ENCODE data around the gene DNAH6. TPM values are rescaled to one million over a fixed set of nuclear protein-coding genes. Genes with fewer than 3 reads are reported as not detected.

DNAH6 gene
- total and polyA plus RNA-seq, 4 donors, result 1.9 to 16.9 (median 8.5) TPM

DNA sequence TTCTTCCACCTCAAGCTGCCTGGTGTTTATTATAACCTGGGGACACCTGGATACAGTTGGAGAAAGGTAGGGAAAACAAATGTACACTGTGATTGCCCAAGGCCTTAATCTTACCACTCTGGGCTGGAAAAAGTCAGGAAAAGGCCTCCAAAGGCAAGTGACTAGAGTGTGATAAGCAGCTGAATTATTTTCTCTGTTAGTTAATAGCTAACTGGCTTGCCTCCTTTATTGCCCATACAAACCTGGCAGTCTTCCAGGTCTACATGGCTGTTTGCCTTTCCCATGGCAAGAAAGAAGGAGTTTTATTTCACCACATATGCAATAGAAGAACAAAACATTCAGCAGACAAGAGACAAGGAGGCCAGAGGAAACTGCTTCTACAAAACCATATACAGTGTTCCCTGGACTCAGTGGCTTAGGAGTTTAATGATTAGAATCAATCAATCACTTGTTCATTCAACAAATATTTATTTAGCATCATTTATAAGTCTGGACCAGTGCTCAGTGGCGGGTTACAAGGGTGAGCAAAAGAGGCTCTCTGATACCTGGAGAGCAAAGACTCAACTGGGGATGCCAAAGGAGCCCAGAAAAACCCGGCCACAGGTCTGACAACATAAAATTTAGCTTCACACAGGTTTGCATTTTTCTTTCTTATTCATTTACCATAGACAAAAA is 29.7 kb upstream of the DNAH6 start:
- Histone ChIP-seq H3K36me3 (ENCODE audit: control insufficient read depth in 4 of 4, insufficient read depth in 4 of 4, low read length in 4 of 4) (no peaks in the 10 kb centered on the region), H3K9ac (ENCODE audit: insufficient read depth in 1 of 2, low read length in 2 of 2) (peak overlapping the region in 1 of 2 donors; percentile 47), H3K4me1 (ENCODE audit: control insufficient read depth in 5 of 5, insufficient read depth in 5 of 5, low read length in 5 of 5) (peaks cover 0 to 36% (median 22%) of the 10 kb centered on the region in 5 donors), H3K27me3 (ENCODE audit: control insufficient read depth in 3 of 3, insufficient read depth in 3 of 3, low read length in 2 of 3) (no peaks in the 10 kb centered on the region), H3K27ac (ENCODE audit: low read depth in 1 of 2, low read length in 1 of 2) (no peak overlapping the region), H3K4me3 (no peak overlapping the region), H3K9me3 (ENCODE audit: control insufficient read depth in 4 of 4, insufficient read depth in 3 of 4, low read length in 3 of 4) (no peaks in the 10 kb centered on the region)
- TF ChIP-seq, protein P1, sequence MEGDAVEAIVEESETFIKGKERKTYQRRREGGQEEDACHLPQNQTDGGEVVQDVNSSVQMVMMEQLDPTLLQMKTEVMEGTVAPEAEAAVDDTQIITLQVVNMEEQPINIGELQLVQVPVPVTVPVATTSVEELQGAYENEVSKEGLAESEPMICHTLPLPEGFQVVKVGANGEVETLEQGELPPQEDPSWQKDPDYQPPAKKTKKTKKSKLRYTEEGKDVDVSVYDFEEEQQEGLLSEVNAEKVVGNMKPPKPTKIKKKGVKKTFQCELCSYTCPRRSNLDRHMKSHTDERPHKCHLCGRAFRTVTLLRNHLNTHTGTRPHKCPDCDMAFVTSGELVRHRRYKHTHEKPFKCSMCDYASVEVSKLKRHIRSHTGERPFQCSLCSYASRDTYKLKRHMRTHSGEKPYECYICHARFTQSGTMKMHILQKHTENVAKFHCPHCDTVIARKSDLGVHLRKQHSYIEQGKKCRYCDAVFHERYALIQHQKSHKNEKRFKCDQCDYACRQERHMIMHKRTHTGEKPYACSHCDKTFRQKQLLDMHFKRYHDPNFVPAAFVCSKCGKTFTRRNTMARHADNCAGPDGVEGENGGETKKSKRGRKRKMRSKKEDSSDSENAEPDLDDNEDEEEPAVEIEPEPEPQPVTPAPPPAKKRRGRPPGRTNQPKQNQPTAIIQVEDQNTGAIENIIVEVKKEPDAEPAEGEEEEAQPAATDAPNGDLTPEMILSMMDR (IDR thresholded peaks at IDR 0.05; ENCODE audit: control extremely low read depth, extremely low read depth), result no peak
- WGBS, 2 donors, result 64 to 77% methylated on average over 2 of the region's 2 CpGs
- peak; percentile 90 to 98 (median 97) for DNase-seq
- peak; percentile 41 for ATAC-seq (ENCODE audit: insufficient read depth, low FRiP score)

GRCh38 chr2:84487298-84487996 is 28.9 kb upstream of the DNAH6 start:
- ATAC-seq (ENCODE audit: insufficient read depth, low FRiP score) (peak; percentile 31), DNase-seq (peak in 1 of 3 donors; percentile 18)
- no peak overlapping the region for H3K9ac ChIP-seq (ENCODE audit: insufficient read depth in 1 of 2, low read length in 2 of 2)
- no peaks in the 10 kb centered on the region for H3K36me3 ChIP-seq (ENCODE audit: control insufficient read depth in 4 of 4, insufficient read depth in 4 of 4, low read length in 4 of 4)
- peaks cover 0 to 32% (median 21%) of the 10 kb centered on the region in 5 donors for H3K4me1 ChIP-seq (ENCODE audit: control insufficient read depth in 5 of 5, insufficient read depth in 5 of 5, low read length in 5 of 5)
- H3K4me3 ChIP-seq, result no peak overlapping the region
- H3K9me3 ChIP-seq (ENCODE audit: control insufficient read depth in 4 of 4, insufficient read depth in 3 of 4, low read length in 3 of 4), result no peaks in the 10 kb centered on the region
- no peak overlapping the region for H3K27ac ChIP-seq (ENCODE audit: low read depth in 1 of 2, low read length in 1 of 2)
- TF ChIP-seq, protein P1 (IDR thresholded peaks at IDR 0.05; ENCODE audit: control extremely low read depth, extremely low read depth), result no peak
- 46 to 76% methylated on average over 3 of the region's 3 CpGs for WGBS, 2 donors
- no peaks in the 10 kb centered on the region for H3K27me3 ChIP-seq (ENCODE audit: control insufficient read depth in 3 of 3, insufficient read depth in 3 of 3, low read length in 2 of 3)

DNA sequence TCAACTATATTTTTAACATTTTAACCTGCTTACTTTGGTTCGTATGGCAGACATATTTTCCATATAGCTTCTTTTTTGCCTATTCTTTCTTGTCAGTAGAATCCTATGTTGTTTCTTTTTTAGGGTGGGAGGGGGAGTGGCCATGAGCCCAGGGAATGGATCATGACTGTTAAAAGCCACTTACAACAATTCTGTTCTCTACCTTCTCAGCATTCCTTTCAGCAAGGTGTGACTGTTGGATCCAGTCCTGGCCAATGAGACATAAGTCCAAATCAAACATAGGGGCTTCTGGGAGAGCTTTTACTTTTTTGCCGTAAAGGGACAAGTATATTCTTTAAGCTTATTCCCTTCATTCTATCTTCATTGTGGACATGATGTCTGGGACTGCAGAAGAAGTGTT is 25.0 kb upstream of the DNAH6 start:
- Histone ChIP-seq H3K27ac (ENCODE audit: low read depth in 1 of 2, low read length in 1 of 2) (no peak overlapping the region), H3K9ac (ENCODE audit: insufficient read depth in 1 of 2, low read length in 2 of 2) (no peak overlapping the region), H3K4me3 (no peak overlapping the region), H3K4me1 (ENCODE audit: control insufficient read depth in 5 of 5, insufficient read depth in 5 of 5, low read length in 5 of 5) (peaks cover 0 to 21% (median 12%) of the 10 kb centered on the region in 5 donors), H3K36me3 (ENCODE audit: control insufficient read depth in 4 of 4, insufficient read depth in 4 of 4, low read length in 4 of 4) (peaks cover 0 to 2% (median 0%) of the 10 kb centered on the region in 4 donors), H3K9me3 (ENCODE audit: control insufficient read depth in 4 of 4, insufficient read depth in 3 of 4, low read length in 3 of 4) (no peaks in the 10 kb centered on the region), H3K27me3 (ENCODE audit: control insufficient read depth in 3 of 3, insufficient read depth in 3 of 3, low read length in 2 of 3) (no peaks in the 10 kb centered on the region)
- ATAC-seq (ENCODE audit: insufficient read depth, low FRiP score) (no peak), DNase-seq (no peak)
- 34 to 71% methylated on average over 2 of the region's 2 CpGs for WGBS, 2 donors
- TF ChIP-seq, protein P1 (IDR thresholded peaks at IDR 0.05; ENCODE audit: control extremely low read depth, extremely low read depth), result no peak
